Heart right ventricle (tissue), 16 donors: Measurements from ENCODE around the gene DYNC1LI1. TPM values are rescaled to one million over a fixed set of nuclear protein-coding genes. Genes with fewer than 3 reads are reported as not detected.
"Not testable (repeated sequence)": the region's sequence is repeated elsewhere in the genome, so short reads cannot be mapped to it uniquely, and the experiment has no call there.

ENCODE experiments used
- ATAC-seq, 8 donors: fragments of 200-7000 bp; cut with Tn5 transposase; one replicate each; pipeline ENCODE4 v1.9.1; 2020; ENCODE audit warnings: mild to moderate bottlenecking in 8 of 8, moderate library complexity in 8 of 8, moderate number of reproducible peaks in 1 of 8
- DNase-seq, 2 donors: peaks; one replicate each; pipeline ENCODE4 v3.0.0-alpha.2; 2020
- H3K27ac ChIP-seq, 10 donors: fragments of 200-600 bp; sonication (generic) in 2 of 10; one replicate each; pipeline versions ENCODE4 v1.5.0 to v1.8.0; 2020 to 2022; ENCODE audit warnings: mild to moderate bottlenecking in 3 of 10
- H3K27me3 ChIP-seq, 7 donors: fragments of 200-600 bp; one replicate each; pipeline ENCODE4 v1.8.0; 2021 to 2022; ENCODE audit warnings: mild to moderate bottlenecking in 2 of 7
- H3K36me3 ChIP-seq, 9 donors: fragments of 200-600 bp; sonication (generic) in 1 of 9; one replicate each; pipeline versions ENCODE4 v1.5.0 to v1.8.0; 2020 to 2022; ENCODE audit warnings: mild to moderate bottlenecking in 2 of 9
- H3K4me1 ChIP-seq, 9 donors: fragments of 200-600 bp; sonication (generic) in 1 of 9; one replicate each; pipeline versions ENCODE4 v1.5.0 to v1.8.0; 2020 to 2022; ENCODE audit warnings: mild to moderate bottlenecking in 4 of 9
- H3K4me3 ChIP-seq, 10 donors: fragments of 200-600 bp; sonication (generic) in 2 of 10; one replicate each; pipeline versions ENCODE4 v1.5.0 to v1.8.0; 2020 to 2022; ENCODE audit warnings: mild to moderate bottlenecking in 7 of 10, moderate library complexity in 2 of 10
- H3K9me3 ChIP-seq, 11 donors: fragments of 200-600 bp in 10 of 11; sonication (generic) in 2 of 11; one replicate each; pipeline versions ENCODE4 v1.5.0 to v1.8.0; 2013 to 2022; ENCODE audit warnings: mild to moderate bottlenecking in 2 of 11, control low read depth in 1 of 11, moderate library complexity in 1 of 11
- CTCF ChIP-seq, 9 donors: fragments of 200-600 bp; sonication (generic) in 2 of 9; IDR thresholded peaks; one replicate each; pipeline versions ENCODE4 v1.5.0 to v1.8.0; 2021 to 2022; ENCODE audit warnings: antibody characterized with exemption in 9 of 9, mild to moderate bottlenecking in 5 of 9, moderate library complexity in 1 of 9
- WGBS, 2 donors: extraction: QIAGEN DNeasy Blood & Tissue Kit; methylation state at CpG; one replicate each; pipeline ENCODE4 v1.1.7; 2013; ENCODE audit warnings: inconsistent platforms in 1 of 2; 5-methylcytosine and 5-hydroxymethylcytosine counted together
- intact Hi-C, 10 donors: fragments of 100-400 bp; cut with DNase I; formaldehyde crosslinking; loops; one replicate each; pipeline versions ENCODE4 v1.11.1 to v1.14.2; 2022
- polyA plus RNA-seq, 2 donors: library from polyadenylated mRNA; stranded (reverse); fragments of 200-250 nt; gene quantifications; one replicate each; pipeline ENCODE4 v1.2.3, GENCODE V29; 2013
- total RNA-seq, 10 donors: library from RNA; stranded (reverse); fragmentation: NEBNext Ultra II Directional in 3 of 10; extraction: Animal tissue kit (Norgen Biotek cat#: 25700) in 3 of 10; gene quantifications; one replicate each; pipeline versions ENCODE4 v1.2.1 to v1.2.4, GENCODE V29; 2021 to 2023
- donor health status: Arrhythmogenic right ventricular cardiomyopathy.
- donor health status: ischemic (EF 13 %, LVEDD 7.1; RV severe dilation, severe dysfunction).
- donor health status: healthy with polysubstance abuse.
- donor health status: DM: no; HTN: yes; CAD: no.
- donor health status: DM: no; HTN: no; CAD: no.
- donor health status: ischemic (EF 25% LVEDD 6.9; RV normal size, moderate dysfunction).
- donor health status: ischemic (EF 25% LVEDD 5.7; RV mildly dilated, moderate dysfunction).
- donor health status: healthy.
- donor health status: DM: yes; HTN: yes; CAD: no.
- donor health status: Ischemic cardiomyopathy.
- donor health status: ischemic (EF 35%, LVEDD 5.7; RV mildly dilated, moderate dysfunction).
- donor health status: nonischemic (EF 11% LVEDD 7.7; RV severe dilation, severe dysfunction).
- donor health status: DM: yes; HTN: yes; CAD: no.
- donor health status: PGD.
- donor health status: ischemic (EF 29% LVEDD 5.4; RV normal size, mild dysfunction).
- donor health status: nonischemic (EF 23%, LVEDD 6.1; RV moderate dilation, normal function).

Gene DYNC1LI1
- total and polyA plus RNA-seq, 12 donors, result 23.4 to 69.9 (median 52.4) TPM

GRCh38 chr3:32586356-32586755, 15.7 kb upstream of the DYNC1LI1 start:
- intact Hi-C loops, result no loop called here
- no peaks in the 10 kb centered on the region for H3K9me3 ChIP-seq
- no peaks in the 10 kb centered on the region for H3K36me3 ChIP-seq
- no peak for TF ChIP-seq CTCF (IDR thresholded peaks at IDR 0.05)
- H3K27me3 ChIP-seq, result no peaks in the 10 kb centered on the region
- H3K4me1 ChIP-seq, result peaks cover 0 to 28% (median 5%) of the 10 kb centered on the region in 9 donors
- no peak overlapping the region for H3K27ac ChIP-seq
- ATAC-seq (no peak), DNase-seq (no peak)
- H3K4me3 ChIP-seq, result no peak overlapping the region
- 91 to 95% methylated on average over 3 of the region's 3 CpGs for WGBS, 2 donors

GRCh38 chr3:32584660-32585059, 14.0 kb upstream of the DYNC1LI1 start:
- peaks cover 0 to 28% (median 5%) of the 10 kb centered on the region in 9 donors for H3K4me1 ChIP-seq
- H3K36me3 ChIP-seq, result no peaks in the 10 kb centered on the region
- peaks cover 0 to under 1% (median 0%) of the 10 kb centered on the region in 11 donors for H3K9me3 ChIP-seq
- peak overlapping the region in 5 of 10 donors; percentile 49 to 66 (median 53) for H3K27ac ChIP-seq
- ATAC-seq (peak; percentile 55 to 99 (median 96)), DNase-seq (peak in 1 of 2 donors; percentile 41)
- intact Hi-C loops, result no loop called here
- no peaks in the 10 kb centered on the region for H3K27me3 ChIP-seq
- no peak for TF ChIP-seq CTCF (IDR thresholded peaks at IDR 0.05)
- WGBS, 2 donors, result 17 to 21% methylated on average over 1 of the region's 1 CpG
- H3K4me3 ChIP-seq, result no peak overlapping the region

GRCh38 chr3:32583708-32584107, 13.1 kb upstream of the DYNC1LI1 start:
- ATAC-seq (no peak), DNase-seq (no peak)
- H3K27ac ChIP-seq, result peak overlapping the region in 1 of 10 donors; percentile 40
- 90 to 93% methylated on average over 3 of the region's 3 CpGs for WGBS, 2 donors
- H3K27me3 ChIP-seq, result no peaks in the 10 kb centered on the region
- intact Hi-C loops, result no loop called here
- H3K4me3 ChIP-seq, result no peak overlapping the region
- no peak for TF ChIP-seq CTCF (IDR thresholded peaks at IDR 0.05)
- H3K9me3 ChIP-seq, result peaks cover 0 to 5% (median 0%) of the 10 kb centered on the region in 11 donors
- H3K36me3 ChIP-seq, result no peaks in the 10 kb centered on the region
- H3K4me1 ChIP-seq, result peaks cover 0 to 22% (median 5%) of the 10 kb centered on the region in 9 donors

GRCh38 chr3:32578669-32579068, 8.0 kb upstream of the DYNC1LI1 start:
- not testable (repeated sequence) for ATAC-seq
- WGBS, 2 donors, result 96 to 98% methylated on average over 24 to 31 of the region's 31 CpGs
- intact Hi-C loops, result loop anchor here in 4 of 10 donors (10.0 kb wide), 3 partner anchors 64 to 86 kb away; partner anchors contain the start of gene CMTM6 (in 3 of the 4)

More at GRCh38 chr3:32578669-32579068, 8.0 kb upstream of the DYNC1LI1 start:
- not testable (repeated sequence) for H3K9me3 ChIP-seq, H3K36me3 ChIP-seq, H3K27me3 ChIP-seq, H3K4me3 ChIP-seq, DNase-seq
- Histone ChIP-seq H3K4me1 (peaks cover 0 to 36% (median 21%) of the 10 kb centered on the region in 9 donors), H3K27ac (peak overlapping the region in 5 of 10 donors; percentile 74 to 86 (median 80))
